Measurements from ENCODE around the gene PHYHD1.
A peak's percentile ranks its signal among the peaks of the same experiment; 100 is the strongest.

GRCh38 chr9:128902351-128903078 is 18.3 kb upstream of the PHYHD1 start:
- no peak for TF ChIP-seq CTCF (IDR thresholded peaks at IDR 0.05 in 4 of 5, conservative IDR thresholded peaks at IDR 0.05 in 1 of 5)
- peak; percentile 17 to 46 for TF ChIP-seq POLR2A (IDR thresholded peaks at IDR 0.05)
